SK-N-DZ (cell line): ENCODE measurements around the gene TBC1D19.

Source experiments
- small RNA-seq, 2 experiments: library from RNA; depleted of rRNA; stranded (forward); fragments of <200 nt; gene quantifications; one replicate each; pipeline ENCODE3, GENCODE V24; 2014

TBC1D19 gene

Small RNA genes within 50 kb of the gene (small RNA-seq; reads per million reads assigned to genes)
- gene RF00284 = 0 to 0.16 reads per million in 2 experiments
